Ectodermal cell (in vitro differentiated cells): ENCODE measurements around the gene PLCE1.

ENCODE experiments used
- H3K27ac ChIP-seq: 2 replicates; pipeline ENCODE4 v1.7.0; 2013; ENCODE audit warnings: mild to moderate bottlenecking, low read depth, low read length; ENCODE audit not compliant: insufficient read depth, poor library complexity, severe bottlenecking
- H3K27me3 ChIP-seq: 2 replicates; pipeline ENCODE4 v1.7.0; 2013; ENCODE audit warnings: mild to moderate bottlenecking, low read length; ENCODE audit not compliant: insufficient read depth, control insufficient read depth, poor library complexity, severe bottlenecking
- H3K36me3 ChIP-seq: one replicate; pipeline ENCODE4 v1.7.0; 2013; ENCODE audit warnings: low read length; ENCODE audit not compliant: control insufficient read depth, insufficient read depth
- H3K4me1 ChIP-seq: one replicate; pipeline ENCODE4 v1.7.0; 2013; ENCODE audit warnings: low read length; ENCODE audit not compliant: control insufficient read depth, insufficient read depth
- H3K4me3 ChIP-seq: 2 replicates; pipeline ENCODE4 v1.7.0; 2013; ENCODE audit warnings: low read depth, low read length, control low read depth; ENCODE audit not compliant: insufficient read depth
- H3K9me3 ChIP-seq: 2 replicates; pipeline ENCODE4 v1.7.0; 2013; ENCODE audit warnings: mild to moderate bottlenecking, low read length, moderate library complexity; ENCODE audit not compliant: control insufficient read depth
- WGBS, 2 experiments: methylation state at CpG; one replicate each; pipeline ENCODE4 v1.1.7; 2013; ENCODE audit warnings: missing lambda C conversion rate in 2 of 2; 5-methylcytosine and 5-hydroxymethylcytosine counted together

PLCE1 gene

DNA sequence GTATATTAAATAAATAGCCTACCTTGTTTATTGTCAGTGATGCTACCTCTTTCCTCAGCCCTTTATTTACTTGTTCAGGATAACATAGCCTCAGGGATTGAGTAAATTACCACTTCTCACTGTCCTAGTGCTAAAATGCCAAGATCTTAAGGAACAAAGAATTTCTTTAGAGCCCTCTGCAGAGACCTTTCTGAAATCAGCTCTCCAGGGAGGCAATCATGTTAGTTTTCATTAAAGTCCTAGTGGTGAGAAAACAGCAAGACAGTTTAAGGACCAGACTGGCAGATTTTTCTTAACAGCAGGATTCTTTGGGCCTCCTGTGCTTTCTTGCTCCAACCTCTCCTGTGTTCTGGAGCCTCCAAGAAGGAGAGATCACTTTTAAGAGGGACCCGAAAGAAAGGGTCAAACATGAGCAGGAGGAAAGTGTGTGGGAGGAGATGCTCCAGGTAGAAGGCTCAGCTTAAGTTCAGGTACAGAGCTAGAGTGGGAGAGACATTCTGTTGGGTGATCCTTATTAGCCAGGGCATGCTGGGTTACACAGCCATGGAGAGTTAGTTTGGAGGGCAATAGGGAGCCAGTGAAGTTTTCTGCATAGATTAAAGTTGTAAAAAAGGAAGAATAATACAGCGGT, 1.2 kb upstream of the PLCE1 start:
- H3K4me1 ChIP-seq, result peaks cover 11% of the 10 kb centered on the region
- H3K36me3 ChIP-seq, result no peaks in the 10 kb centered on the region
- H3K4me3 ChIP-seq, result no peak overlapping the region
- 69 to 70% methylated on average over 2 of the region's 2 CpGs for WGBS, 2 experiments
- peaks cover 41% of the 10 kb centered on the region for H3K27me3 ChIP-seq
- H3K27ac ChIP-seq, result no peak overlapping the region
- H3K9me3 ChIP-seq, result no peaks in the 10 kb centered on the region

DNA sequence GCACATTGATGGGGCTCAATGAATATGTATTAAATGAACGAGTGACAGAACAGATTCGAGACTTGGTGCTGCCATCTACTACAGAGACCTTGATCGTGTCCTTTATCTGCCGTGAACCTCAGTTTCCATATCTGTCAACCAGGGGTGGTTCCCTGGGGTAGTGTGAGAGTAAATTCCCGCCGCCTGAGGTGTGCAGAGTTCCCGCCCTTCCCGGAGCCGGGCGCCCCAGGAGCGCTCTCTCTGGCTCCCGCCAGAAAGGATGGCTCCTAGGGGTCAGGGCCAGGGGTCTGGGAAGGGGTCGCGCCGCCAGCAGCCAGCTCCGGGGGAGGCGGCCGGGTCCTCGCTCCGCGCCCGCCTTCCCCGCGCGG, 333 bp upstream of the PLCE1 start:
- H3K36me3 ChIP-seq, result no peaks in the 10 kb centered on the region
- H3K27me3 ChIP-seq, result peaks cover 41% of the 10 kb centered on the region
- H3K9me3 ChIP-seq, result no peaks in the 10 kb centered on the region
- WGBS, 2 experiments, result 6 to 8% methylated on average over 25 of the region's 25 CpGs
- H3K4me1 ChIP-seq, result peaks cover 11% of the 10 kb centered on the region
- H3K4me3 ChIP-seq, result peak overlapping the region; percentile 48
- H3K27ac ChIP-seq, result no peak overlapping the region

DNA sequence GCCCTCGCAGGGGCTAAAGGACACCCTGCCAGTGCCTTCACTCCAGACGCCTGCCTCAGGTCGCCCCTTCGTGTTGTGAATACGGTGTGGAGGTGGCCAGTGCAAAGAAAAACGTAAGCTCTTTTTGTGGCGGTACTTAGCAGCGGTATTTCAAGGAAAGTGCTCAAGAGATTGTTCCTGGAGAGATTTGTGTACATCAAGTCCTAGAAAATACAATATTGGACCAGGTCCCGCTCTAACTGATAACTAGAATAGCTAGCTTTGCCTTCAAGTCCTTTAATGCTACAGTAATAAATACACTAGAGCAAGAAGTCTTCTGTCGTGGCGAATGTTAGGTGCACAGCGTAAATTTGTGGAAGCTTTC, 689 bp downstream of the PLCE1 start:
- 29 to 32% methylated on average over 12 of the region's 12 CpGs for WGBS, 2 experiments

GRCh38 chr10:93995182-93995581, 1.5 kb downstream of the PLCE1 start:
- H3K27me3 ChIP-seq, result peaks cover 41% of the 10 kb centered on the region

More for the DNA sequence above, 689 bp downstream of the PLCE1 start:
- Histone ChIP-seq H3K36me3 (no peaks in the 10 kb centered on the region), H3K4me3 (peak overlapping the region; percentile 48), H3K9me3 (no peaks in the 10 kb centered on the region), H3K27ac (no peak overlapping the region), H3K4me1 (peaks cover 11% of the 10 kb centered on the region), H3K27me3 (peaks cover 41% of the 10 kb centered on the region)

DNA sequence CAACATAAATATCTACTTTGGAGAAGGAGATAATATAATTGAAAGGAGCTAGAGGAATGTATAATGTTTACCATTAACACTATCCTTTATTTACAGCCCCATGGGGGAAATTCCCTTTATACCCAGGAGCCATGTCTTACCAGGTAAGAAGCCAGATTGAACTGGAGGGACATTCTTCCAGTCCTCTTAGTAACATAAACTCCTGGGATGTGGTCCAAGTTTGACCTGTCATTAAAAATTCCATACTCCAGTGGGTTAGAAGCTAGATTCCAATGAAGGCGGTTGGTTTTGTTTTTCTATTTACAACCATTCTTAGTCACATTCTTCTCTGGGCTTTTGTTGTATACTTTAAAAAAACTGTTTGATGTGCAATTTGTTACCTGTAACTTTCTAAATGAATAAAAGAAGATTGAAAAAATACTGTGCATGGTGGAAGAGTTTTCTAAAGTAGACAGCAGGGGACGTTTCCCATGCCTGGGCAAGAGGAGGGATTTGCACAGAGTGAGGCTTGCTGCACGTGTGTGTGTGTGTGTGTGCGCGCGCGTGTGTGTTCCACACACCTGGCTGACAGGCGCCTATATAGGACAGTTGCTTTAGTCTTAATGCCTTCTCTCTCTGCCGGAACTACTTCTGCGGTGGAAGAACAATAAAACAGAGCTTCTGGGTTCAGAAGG, 2.0 kb downstream of the PLCE1 start:
- H3K27ac ChIP-seq, result no peak overlapping the region
- H3K36me3 ChIP-seq, result no peaks in the 10 kb centered on the region
- peaks cover 41% of the 10 kb centered on the region for H3K27me3 ChIP-seq
- peaks cover 16% of the 10 kb centered on the region for H3K4me1 ChIP-seq
- WGBS, 2 experiments, result 90% methylated on average over 9 to 10 of the region's 10 CpGs
- no peak overlapping the region for H3K4me3 ChIP-seq
- no peaks in the 10 kb centered on the region for H3K9me3 ChIP-seq

More at GRCh38 chr10:93995182-93995581, 1.5 kb downstream of the PLCE1 start:
- 90 to 100% methylated on average over 1 of the region's 1 CpG for WGBS, 2 experiments
- Histone ChIP-seq H3K9me3 (no peaks in the 10 kb centered on the region), H3K4me3 (no peak overlapping the region), H3K27ac (no peak overlapping the region), H3K4me1 (peaks cover 11% of the 10 kb centered on the region), H3K36me3 (no peaks in the 10 kb centered on the region)

DNA sequence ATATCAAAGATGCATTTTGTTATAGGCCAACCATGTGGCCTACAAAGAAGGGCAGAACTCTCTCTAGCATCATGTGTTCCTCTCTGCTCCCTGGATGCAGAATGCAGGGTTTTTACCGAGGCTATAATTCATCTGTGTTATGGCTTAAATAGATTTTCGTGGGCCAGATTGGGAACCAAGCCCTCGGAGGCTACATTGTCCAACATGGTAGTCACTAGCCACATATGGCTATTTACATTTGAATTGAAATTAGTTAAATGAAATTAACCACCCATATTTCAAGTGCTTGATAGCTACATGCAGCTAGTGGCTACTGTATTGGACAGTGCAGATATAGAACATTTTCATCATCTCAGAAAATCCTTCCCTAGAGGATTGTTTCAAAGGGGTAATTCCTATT, 2.8 kb downstream of the PLCE1 start:
- Histone ChIP-seq H3K9me3 (no peaks in the 10 kb centered on the region), H3K27ac (no peak overlapping the region), H3K36me3 (no peaks in the 10 kb centered on the region), H3K4me1 (peaks cover 15% of the 10 kb centered on the region), H3K27me3 (peaks cover 41% of the 10 kb centered on the region), H3K4me3 (no peak overlapping the region)
- WGBS, 2 experiments, result 92 to 94% methylated on average over 3 of the region's 3 CpGs

- Histone ChIP-seq H3K36me3 (no peaks in the 10 kb centered on the region), H3K27me3 (peaks cover 40% of the 10 kb centered on the region), H3K27ac (no peak overlapping the region), H3K9me3 (no peaks in the 10 kb centered on the region), H3K4me3 (no peak overlapping the region), H3K4me1 (peaks cover 8% of the 10 kb centered on the region)
- WGBS, 2 experiments, result 88 to 100% methylated on average over 2 of the region's 2 CpGs
These were observed 3.8 kb downstream of the PLCE1 start for GRCh38 chr10:93997546-93997945.

DNA sequence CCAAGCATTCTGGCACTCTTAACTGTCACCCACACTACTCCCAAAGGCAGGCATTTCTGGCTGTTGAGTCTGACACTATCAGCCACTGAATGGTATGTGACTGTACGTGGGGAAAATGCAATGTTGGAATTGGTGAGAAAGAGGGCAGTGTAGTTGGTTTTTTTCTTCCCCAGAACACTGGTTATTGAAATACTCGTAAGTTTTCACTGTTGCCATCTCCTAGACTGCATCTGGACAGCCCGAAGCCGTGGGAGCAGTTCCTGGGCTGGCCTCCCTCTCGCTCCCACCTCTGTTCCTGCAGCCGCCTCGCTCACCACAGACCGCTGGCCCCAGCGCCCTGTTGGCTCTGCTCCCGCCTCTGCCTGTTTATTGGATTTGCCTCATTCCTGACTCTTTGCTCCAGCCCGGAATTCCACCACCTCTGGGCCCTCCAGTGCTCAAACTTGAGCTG, 5.7 kb downstream of the PLCE1 start:
- H3K4me1 ChIP-seq, result peaks cover 6% of the 10 kb centered on the region
- no peaks in the 10 kb centered on the region for H3K9me3 ChIP-seq
- peaks cover 22% of the 10 kb centered on the region for H3K27me3 ChIP-seq
- no peak overlapping the region for H3K4me3 ChIP-seq
- H3K36me3 ChIP-seq, result no peaks in the 10 kb centered on the region
- 70 to 71% methylated on average over 11 of the region's 11 CpGs for WGBS, 2 experiments
- no peak overlapping the region for H3K27ac ChIP-seq

GRCh38 chr10:94000638-94001415, 7.1 kb downstream of the PLCE1 start:
- no peak overlapping the region for H3K27ac ChIP-seq
- H3K27me3 ChIP-seq, result peaks cover 8% of the 10 kb centered on the region
- H3K36me3 ChIP-seq, result no peaks in the 10 kb centered on the region
- no peak overlapping the region for H3K4me3 ChIP-seq
- no peaks in the 10 kb centered on the region for H3K9me3 ChIP-seq
- peaks cover 6% of the 10 kb centered on the region for H3K4me1 ChIP-seq
- 73 to 75% methylated on average over 5 of the region's 5 CpGs for WGBS, 2 experiments

DNA sequence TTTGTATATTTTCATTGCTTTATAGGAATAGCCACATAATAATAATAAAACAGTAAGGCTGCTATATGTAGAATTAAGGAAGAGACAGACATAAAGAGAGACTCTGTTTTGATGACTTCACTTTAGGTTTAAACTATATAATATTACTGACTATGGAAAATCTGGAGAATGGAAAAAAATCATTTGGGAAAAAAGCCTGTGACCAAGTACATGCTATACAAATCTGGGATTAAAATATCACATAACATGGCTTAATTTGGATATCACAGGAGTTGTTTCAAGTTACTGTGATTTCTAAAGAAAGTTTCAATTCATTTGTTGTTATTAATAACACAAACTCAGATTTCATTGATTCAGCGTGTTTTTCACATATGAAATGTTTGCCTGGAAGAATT, 7.7 kb downstream of the PLCE1 start:
- H3K27me3 ChIP-seq, result peaks cover 2% of the 10 kb centered on the region
- no peaks in the 10 kb centered on the region for H3K36me3 ChIP-seq
- H3K9me3 ChIP-seq, result no peaks in the 10 kb centered on the region
- H3K4me3 ChIP-seq, result no peak overlapping the region
- H3K4me1 ChIP-seq, result peaks cover 6% of the 10 kb centered on the region
- WGBS, 2 experiments, result 100% methylated on average over 1 of the region's 1 CpG
- H3K27ac ChIP-seq, result no peak overlapping the region
